Ovary (tissue), 9 donors: ENCODE measurements around the gene STRN4. TPM values are rescaled to one million over a fixed set of nuclear protein-coding genes. Genes with fewer than 3 reads are reported as not detected.

Experiments used
- DNase-seq, 5 donors: peaks; one replicate each; pipeline ENCODE4 v3.0.0-alpha.2; 2019 to 2020
- H3K27ac ChIP-seq, 2 donors: fragments of 200-600 bp; one replicate each; pipeline versions ENCODE4 v1.5.1 to v1.8.0; 2019 to 2022
- H3K27me3 ChIP-seq: fragments of 200-600 bp; one replicate; pipeline ENCODE4 v1.8.0; 2022
- H3K36me3 ChIP-seq: fragments of 200-600 bp; sonication (generic); one replicate; pipeline ENCODE4 v1.5.1; 2019
- H3K4me1 ChIP-seq: one replicate; pipeline ENCODE4 v1.8.1; 2013; ENCODE audit warnings: mild to moderate bottlenecking, moderate library complexity; ENCODE audit not compliant: insufficient read depth
- H3K4me3 ChIP-seq: fragments of 200-600 bp; sonication (generic); one replicate; pipeline ENCODE4 v1.5.1; 2017
- H3K9me3 ChIP-seq, 2 donors: fragments of 200-600 bp in 1 of 2; sonication (generic) in 1 of 2; one replicate each; pipeline versions ENCODE4 v1.5.1 to v1.8.1; 2013 to 2019; ENCODE audit warnings: mild to moderate bottlenecking in 1 of 2, moderate library complexity in 1 of 2
- CTCF ChIP-seq, 3 donors: fragments of 450-650 bp in 2 of 3; fragments of 200-600 bp in 1 of 3; IDR thresholded peaks; one replicate each; pipeline versions ENCODE4 v1.5.1 to v1.8.0; 2016 to 2022; ENCODE audit warnings: antibody characterized with exemption in 3 of 3, mild to moderate bottlenecking in 1 of 3
- EP300 ChIP-seq: sonication (generic); formaldehyde crosslinking; IDR thresholded peaks from one replicate; pipeline ENCODE4 v1.6.1; 2017; ENCODE audit warnings: antibody characterized with exemption
- POLR2A ChIP-seq: fragments of 450-650 bp; IDR thresholded peaks from one replicate; pipeline ENCODE4 v1.6.1; 2017; ENCODE audit warnings: antibody characterized with exemption, mild to moderate bottlenecking, moderate library complexity
- WGBS, 3 donors: extraction: QIAGEN DNeasy Blood & Tissue Kit in 1 of 3; methylation state at CpG; one replicate each; pipeline versions ENCODE4 v1.1.5 to v1.1.7; 2013 to 2017; 5-methylcytosine and 5-hydroxymethylcytosine counted together
- intact Hi-C, 4 donors: fragments of 100-400 bp; cut with DNase I; formaldehyde crosslinking; loops; one replicate each; pipeline versions ENCODE4 v1.11.0 to v1.15.1; 2022 to 2023
- polyA plus RNA-seq, 2 donors: library from polyadenylated mRNA; stranded (reverse); fragments of 200-250 nt in 1 of 2; fragments of 350-450 nt in 1 of 2; fragmentation: Illumina TruSeq in 1 of 2; extraction: RNeasy Lipid Tissue Mini Kit (QIAGEN cat#74804) in 1 of 2; gene quantifications; one replicate each; pipeline ENCODE4 v1.2.3, GENCODE V29; 2013 to 2014
- total RNA-seq, 7 donors: library from RNA; depleted of rRNA in 2 of 7; stranded (reverse); fragments of >200 nt in 2 of 7; fragmentation: NEBNext Ultra II Directional in 3 of 7; extraction: Animal tissue kit (Norgen Biotek cat#: 25700) in 3 of 7; gene quantifications; one replicate each; pipeline versions ENCODE4 v1.1.0 to v1.2.4, GENCODE V29; 2016 to 2023
- donor health status: DM: no; HTN: no; CAD: no; lungs with moderate emphysema.
- donor health status: DM: no; HTN: no; CAD: no.
- donor health status: Bipolar disorder and iron deficiency.
- donor health status: DM: yes; HTN: yes; CAD: no.
- donor health status: DM: no; HTN: no; CAD: no.
- donor health status: DM: yes; HTN: yes; CAD: no.

STRN4 gene
- total and polyA plus RNA-seq, 9 donors: 34.8 to 85.3 (median 59.1) TPM

GRCh38 chr19:46788968-46789338 lies 42.7 kb upstream of the STRN4 start:
- peaks cover 15% of the 10 kb centered on the region for H3K4me1 ChIP-seq
- peak overlapping the region in 1 of 2 donors; percentile 34 for H3K27ac ChIP-seq

GRCh38 chr19:46788262-46788967 lies 42.2 kb upstream of the STRN4 start, which contains the start of gene SLC1A5:
Gene SLC1A5, minus strand, starts transcription at chr19:46788594. Its CDS starts 629 bp downstream, at chr19:46787965.
- intact Hi-C loops: no loop called here
- 0 to 1% (median 0%) methylated on average over 42 to 46 of the region's 46 CpGs for WGBS, 3 donors
- peak; percentile 98 for TF ChIP-seq POLR2A
- no peak for TF ChIP-seq CTCF (IDR thresholded peaks at IDR 0.05)
- peaks cover 18% of the 10 kb centered on the region for H3K4me1 ChIP-seq
- H3K4me3 ChIP-seq: peak within 1 kb of the TSS; percentile 92
- H3K27ac ChIP-seq: peak within 1 kb of the TSS; percentile 82 to 90
- no peaks in the 10 kb centered on the region for H3K9me3 ChIP-seq
- H3K27me3 ChIP-seq: no peaks in the 10 kb centered on the region
- H3K36me3 ChIP-seq: no peaks in the 10 kb centered on the region
- peak; percentile 98 to 99 (median 99) for DNase-seq

More at GRCh38 chr19:46788968-46789338, 42.7 kb upstream of the STRN4 start:
- TF ChIP-seq EP300 (no peak), POLR2A (no peak), CTCF (IDR thresholded peaks at IDR 0.05) (no peak)
- H3K27me3 ChIP-seq: no peaks in the 10 kb centered on the region
- no peak for DNase-seq
- 50 to 62% (median 53%) methylated on average over 9 of the region's 9 CpGs for WGBS, 3 donors
- H3K4me3 ChIP-seq: no peak overlapping the region
- intact Hi-C loops: no loop called here
- no peaks in the 10 kb centered on the region for H3K36me3 ChIP-seq
- H3K9me3 ChIP-seq: no peaks in the 10 kb centered on the region

GRCh38 chr19:46787331-46788261 lies 41.3 kb upstream of the STRN4 start:
- intact Hi-C loops: no loop called here
- H3K27me3 ChIP-seq: no peaks in the 10 kb centered on the region
- TF ChIP-seq POLR2A (no peak), CTCF (IDR thresholded peaks at IDR 0.05) (no peak), EP300 (no peak)
- H3K4me1 ChIP-seq: peaks cover 18% of the 10 kb centered on the region
- peak overlapping the region; percentile 92 for H3K4me3 ChIP-seq
- no peaks in the 10 kb centered on the region for H3K9me3 ChIP-seq
- 0 to 2% (median 1%) methylated on average over 55 to 80 of the region's 80 CpGs for WGBS, 3 donors
- peak overlapping the region; percentile 82 to 90 for H3K27ac ChIP-seq
- H3K36me3 ChIP-seq: no peaks in the 10 kb centered on the region
- peak; percentile 73 to 80 (median 73) for DNase-seq

GRCh38 chr19:46787040-46787330 lies 40.7 kb upstream of the STRN4 start:
- 1 to 2% (median 2%) methylated on average over 5 of the region's 5 CpGs for WGBS, 3 donors
- H3K27me3 ChIP-seq: no peaks in the 10 kb centered on the region
- H3K9me3 ChIP-seq: no peaks in the 10 kb centered on the region
- peak overlapping the region; percentile 92 for H3K4me3 ChIP-seq
- no peaks in the 10 kb centered on the region for H3K36me3 ChIP-seq
- H3K4me1 ChIP-seq: peaks cover 20% of the 10 kb centered on the region
- no peak for DNase-seq
- peak overlapping the region; percentile 82 to 90 for H3K27ac ChIP-seq
- TF ChIP-seq CTCF (IDR thresholded peaks at IDR 0.05) (no peak), EP300 (no peak), POLR2A (no peak)
- intact Hi-C loops: no loop called here
